ENCODE results near the gene TP73.

Gene TP73

DNA sequence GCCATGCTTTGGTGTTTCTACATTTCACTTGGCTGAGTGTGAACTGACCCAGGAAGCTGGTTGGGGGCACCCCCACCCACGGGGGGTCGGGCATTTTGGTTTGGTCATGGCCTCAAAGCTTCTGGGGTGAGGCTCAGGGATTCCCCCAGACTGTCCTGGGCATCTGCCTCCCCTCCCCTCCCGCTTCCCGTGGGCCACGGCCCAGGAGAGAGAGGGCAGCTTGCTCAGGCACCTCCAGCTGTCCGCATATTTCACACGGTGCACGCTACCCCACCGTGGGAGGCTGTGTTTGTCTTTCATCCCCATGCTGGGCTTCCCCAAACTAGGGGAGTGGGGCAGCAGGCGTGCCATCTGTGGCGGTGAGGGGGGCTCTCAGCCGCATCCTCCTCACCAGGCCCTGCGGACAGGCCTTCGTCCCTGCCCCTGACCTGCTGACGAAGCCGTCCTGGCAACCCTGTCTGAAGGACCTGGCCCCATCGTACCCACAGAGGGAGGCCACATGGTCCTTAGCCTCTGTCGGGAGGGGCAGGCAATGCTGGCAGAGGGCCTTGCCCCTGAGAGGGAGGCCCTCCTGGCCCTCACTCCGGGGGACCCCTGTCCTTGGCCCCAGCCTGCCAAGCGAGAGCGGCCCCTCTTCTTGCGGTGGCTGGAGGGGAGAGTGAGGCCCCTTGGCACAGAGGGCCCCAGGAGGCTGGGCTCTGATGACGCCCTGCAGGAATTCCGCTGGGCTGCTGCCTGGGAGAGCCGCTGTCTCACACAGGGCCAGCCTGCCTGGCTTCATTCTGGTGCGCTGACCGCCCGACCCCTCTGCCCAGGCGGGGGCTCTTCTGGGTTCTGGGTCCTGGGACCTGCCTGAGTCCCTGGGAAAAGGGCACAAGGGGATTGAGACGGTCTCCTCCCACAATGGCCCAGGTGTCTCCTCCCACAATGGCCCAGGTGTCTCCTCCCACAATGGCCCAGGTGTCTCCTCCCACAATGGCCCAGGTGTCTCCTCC lies 22.1 kb downstream of the TP73 start:
- no peak for DNase-seq

- DNase-seq: no peak
These were observed 23.1 kb downstream of the TP73 start for GRCh38 chr1:3675436-3675835.

DNA sequence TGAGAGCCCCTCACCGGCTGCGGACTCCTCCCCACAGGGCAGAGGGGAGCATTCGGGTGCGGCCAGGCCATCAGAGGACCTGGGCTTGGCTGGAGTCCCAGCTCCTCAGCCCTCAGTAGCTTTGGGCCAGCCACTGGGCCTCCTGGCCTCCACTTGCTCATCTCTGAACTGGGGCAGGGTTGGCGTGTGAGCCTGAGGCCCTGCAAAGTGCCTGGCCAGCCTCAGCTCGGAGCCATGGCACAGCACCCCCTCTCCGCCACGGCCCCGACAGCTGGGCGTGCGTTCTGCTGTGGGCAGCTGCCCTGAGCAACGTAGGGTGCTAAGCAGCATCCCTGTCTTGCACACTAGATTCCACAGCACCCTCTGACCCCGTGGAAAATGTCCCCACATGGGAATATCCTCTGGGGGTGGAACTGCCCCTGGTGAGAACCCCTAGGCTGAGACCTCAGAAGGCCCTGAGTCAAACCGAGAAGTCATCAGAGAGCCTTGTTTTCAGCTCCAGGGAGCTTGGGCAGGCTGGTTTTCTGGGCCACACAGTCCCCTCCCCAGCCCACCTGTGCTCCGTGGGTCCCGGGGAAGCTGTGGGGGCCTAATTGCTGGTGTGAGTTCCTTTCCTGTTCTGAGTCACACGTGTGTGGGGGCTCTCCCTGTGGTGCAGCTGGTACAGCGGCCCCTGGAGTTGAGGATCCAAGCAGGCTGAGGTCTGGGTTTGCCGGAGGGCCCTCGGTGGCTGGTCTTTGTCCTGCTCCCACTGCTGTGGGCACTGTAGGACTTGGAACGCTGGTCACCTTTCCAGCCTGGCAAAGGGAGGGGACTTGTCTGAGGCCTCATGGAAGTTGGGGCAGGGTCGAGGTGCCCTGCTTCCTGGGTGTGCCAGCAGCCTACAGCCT lies 24.5 kb downstream of the TP73 start:
- DNase-seq: no peak

DNA sequence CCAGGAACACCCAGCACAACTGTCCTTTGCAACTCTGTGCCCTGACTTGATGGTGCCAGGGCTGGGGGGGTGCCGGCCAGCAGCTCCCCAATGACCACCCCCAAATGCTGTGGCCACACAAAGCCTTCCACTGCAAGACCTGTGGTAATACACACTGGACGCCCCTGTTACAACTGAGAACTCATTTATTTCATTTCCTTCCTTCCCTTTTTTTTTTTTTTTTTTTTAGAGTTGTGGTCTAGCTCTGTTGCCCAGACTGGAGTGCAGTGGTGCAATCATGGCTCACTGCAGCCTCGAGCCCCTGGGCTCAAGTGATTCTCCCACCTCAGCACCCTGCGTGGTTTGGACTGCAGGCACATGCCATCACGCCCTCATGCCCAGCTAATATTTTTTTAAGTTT lies 25.2 kb downstream of the TP73 start:
- no peak for DNase-seq

DNA sequence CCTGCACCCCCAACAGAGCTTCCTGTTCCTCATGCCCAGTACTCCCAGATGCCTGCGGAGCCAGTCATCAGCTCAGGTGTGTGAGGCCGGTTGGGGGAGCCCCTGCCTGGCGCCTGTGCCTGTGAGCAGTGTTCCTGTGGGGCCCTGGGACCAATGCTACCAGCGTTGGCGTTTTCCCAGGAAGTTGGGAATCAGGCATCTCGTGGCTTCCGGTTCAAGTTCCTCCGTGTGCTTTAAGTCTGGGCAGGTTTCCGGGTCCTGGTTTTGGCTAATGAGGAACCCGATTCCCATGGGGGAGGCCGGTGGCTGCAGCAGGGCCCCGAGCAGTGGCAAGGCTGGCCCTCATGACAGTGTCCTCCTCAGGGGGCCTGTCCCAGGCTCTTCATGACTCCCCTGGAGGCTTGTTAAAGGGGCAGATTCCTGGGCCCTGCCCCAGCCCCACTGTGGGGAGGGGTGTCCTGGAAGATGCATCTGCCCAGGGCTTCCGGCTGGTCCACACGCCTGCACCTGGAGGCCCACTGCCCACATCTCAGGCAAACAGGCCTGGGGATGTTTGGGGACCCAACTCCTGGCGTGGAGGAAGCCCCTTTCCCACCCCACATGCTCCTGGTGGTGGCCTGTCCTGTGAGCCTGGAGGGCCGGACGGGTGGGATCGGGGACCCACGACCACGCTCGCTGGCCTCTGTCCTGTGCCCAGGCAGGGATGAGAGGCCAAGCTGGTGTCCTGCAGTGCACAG lies 26.2 kb downstream of the TP73 start:
- no peak for DNase-seq

GRCh38 chr1:3679098-3679555 lies 26.8 kb downstream of the TP73 start:
- DNase-seq: no peak

GRCh38 chr1:3679799-3680453 lies 27.6 kb downstream of the TP73 start:
- DNase-seq: no peak

- DNase-seq: no peak
These were observed 28.3 kb downstream of the TP73 start for GRCh38 chr1:3680488-3681230.

GRCh38 chr1:3681231-3681897 lies 29.0 kb downstream of the TP73 start:
- no peak for DNase-seq

- DNase-seq: no peak
These were observed 29.8 kb downstream of the TP73 start for GRCh38 chr1:3681898-3682806.

DNA sequence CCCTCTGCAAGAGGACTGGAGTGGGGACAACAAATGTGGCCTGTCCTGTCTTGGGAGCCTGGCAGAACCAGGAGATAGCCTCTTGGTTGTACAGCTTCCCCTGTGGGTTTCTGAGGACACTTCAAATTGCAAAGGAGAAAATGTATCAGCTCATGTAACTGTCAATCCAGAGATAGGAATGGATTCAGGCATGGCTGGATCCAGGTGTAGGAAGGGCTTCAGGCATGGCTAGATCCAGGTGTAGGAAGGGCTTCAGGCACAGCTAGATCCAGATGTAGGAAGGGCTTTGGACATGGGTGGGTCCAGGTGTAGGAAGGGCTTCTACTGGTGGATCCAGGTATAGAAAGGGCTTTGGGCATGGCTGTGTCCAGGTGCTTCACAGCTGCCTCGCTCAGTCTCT lies 30.9 kb downstream of the TP73 start:
- DNase-seq: no peak

GRCh38 chr1:3683992-3684391 lies 31.7 kb downstream of the TP73 start:
- no peak for DNase-seq

DNA sequence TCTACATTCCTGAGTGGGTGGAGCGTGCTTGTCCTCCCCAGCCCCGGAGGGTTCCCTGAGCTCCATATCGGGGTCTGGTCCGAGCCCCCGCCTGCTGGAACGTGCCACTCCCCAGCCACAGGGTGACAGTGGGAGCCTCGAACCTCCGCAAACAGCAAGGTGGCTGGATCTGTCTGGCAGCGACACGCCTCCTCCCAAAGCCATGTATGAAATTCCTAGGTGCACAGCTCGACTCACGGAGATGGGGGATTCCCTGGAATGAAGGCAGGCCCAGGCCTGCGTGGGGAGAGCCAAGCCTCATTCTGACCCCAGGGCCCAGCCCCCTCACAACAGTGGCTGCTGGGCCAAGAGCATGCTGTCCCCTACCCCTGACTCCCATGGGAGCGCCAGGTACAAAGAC lies 32.9 kb downstream of the TP73 start:
- DNase-seq: no peak

- DNase-seq: no peak
These were observed 33.6 kb downstream of the TP73 start for GRCh38 chr1:3685906-3686305.

GRCh38 chr1:3687504-3687903 lies 35.2 kb downstream of the TP73 start:
- no peak for DNase-seq

DNA sequence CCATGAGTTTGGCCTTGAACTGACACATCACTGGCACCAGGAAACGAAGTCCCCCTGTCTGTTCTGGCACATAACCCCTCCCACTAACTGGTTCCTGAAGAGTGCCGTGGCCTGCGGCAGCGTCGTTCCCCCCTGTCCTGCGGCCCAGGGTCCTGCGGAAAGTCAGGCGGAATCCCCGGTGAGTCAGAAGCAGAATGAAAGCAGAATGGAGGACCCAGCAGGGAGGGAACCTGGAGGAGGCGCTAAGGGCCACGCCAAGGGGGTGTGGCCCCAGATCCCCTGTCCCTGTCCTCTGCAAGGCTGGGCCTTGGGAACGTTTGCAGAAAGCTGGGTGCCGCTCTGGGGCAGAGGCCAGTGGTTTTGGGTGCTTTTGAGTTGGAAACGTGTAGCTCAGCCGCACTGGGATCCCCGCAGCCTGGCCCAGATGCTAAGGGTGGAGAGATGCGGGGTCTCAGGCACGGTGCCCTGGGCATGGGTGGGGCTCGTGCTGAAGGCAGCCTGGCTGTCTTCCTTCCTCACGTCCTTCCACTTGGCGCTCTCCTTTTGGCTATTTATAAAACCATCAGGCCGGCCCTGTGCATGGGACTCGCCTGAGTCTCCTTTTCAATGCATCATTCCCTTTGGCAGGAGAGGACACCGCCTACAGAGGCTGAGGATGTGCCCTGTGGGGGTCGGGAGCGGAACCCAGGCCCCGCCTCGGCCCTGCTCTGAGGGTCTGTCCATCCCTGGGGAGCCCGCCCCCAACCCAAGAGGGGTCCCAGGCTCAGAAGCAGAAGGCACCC lies 36.2 kb downstream of the TP73 start:
- DNase-seq: no peak

- no peak for DNase-seq
These were observed 36.9 kb downstream of the TP73 start for GRCh38 chr1:3689138-3689750.

DNA sequence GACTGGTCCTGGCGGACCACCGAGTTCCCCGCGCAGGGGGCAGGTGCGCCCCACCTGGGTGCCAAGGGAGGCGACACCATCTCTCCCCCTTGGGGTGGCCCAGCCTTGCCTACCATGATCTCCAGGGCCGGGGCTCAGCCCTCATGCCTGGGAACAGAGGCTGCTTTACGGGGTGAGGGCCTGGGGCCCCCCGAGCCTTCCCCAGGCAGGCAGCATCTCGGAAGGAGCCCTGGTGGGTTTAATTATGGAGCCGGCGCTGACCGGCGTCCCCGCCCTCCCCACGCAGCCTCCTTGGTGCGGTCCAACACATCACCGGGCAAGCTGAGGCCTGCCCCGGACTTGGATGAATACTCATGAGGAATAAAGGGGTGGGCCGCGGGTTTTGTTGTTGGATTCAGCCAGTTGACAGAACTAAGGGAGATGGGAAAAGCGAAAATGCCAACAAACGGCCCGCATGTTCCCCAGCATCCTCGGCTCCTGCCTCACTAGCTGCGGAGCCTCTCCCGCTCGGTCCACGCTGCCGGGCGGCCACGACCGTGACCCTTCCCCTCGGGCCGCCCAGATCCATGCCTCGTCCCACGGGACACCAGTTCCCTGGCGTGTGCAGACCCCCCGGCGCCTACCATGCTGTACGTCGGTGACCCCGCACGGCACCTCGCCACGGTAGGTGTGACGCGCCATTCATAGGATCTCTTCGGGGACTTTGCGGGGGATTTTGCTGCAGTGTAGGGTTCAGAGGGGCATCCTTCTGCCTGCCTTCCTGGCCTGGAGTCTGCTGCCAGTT lies 38.2 kb downstream of the TP73 start:
- DNase-seq: peak; percentile 83

Measured in NCI-H526 treated with DMSO at 0.1 percent for 48 hours (cell line).